ENCODE measurements around the gene CTTN. TPM values are rescaled to one million over a fixed set of nuclear protein-coding genes. Genes with fewer than 3 reads are reported as not detected.

Gene CTTN
- total and polyA plus RNA-seq, 9 of the 15 experiments (the other 6 are each of a cell fraction or from before 2014, with no cell fraction given), result 9.9 to 158 (median 99.7) TPM

DNA sequence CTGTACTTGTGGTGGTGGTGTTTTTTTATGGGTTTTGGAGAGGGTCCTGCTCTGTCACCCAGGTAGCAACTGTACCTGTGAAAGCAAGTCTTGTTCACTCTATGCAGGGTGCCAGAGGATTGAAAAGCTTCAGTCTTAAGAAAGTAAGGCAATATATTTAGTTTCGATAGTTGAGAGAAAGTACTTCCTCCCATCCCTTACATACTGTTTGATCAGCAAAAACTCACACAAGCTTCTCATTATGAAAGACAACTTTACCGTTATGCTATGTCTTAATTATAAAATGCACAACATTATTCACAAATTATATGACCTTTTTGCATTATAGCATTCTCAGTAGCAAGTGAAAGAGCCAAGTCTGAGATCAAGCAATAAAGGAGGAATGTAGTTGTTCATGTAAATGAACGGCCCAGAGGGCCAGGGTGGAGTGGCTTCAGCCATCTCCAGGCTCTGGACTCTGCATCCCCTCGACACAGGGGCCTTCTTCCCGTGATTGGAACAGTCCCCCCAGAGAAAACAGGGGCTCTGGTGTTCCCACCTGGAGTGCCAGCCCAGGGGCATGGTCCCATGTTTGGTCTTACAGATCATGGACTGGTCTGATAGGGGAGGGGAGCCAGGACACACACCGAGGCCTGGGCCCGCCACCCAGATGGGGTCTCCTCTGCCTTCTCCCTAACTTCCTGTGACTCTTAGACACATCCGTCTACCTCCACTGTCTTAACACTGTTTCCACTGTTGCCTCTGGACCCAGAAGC is 38.7 kb upstream of the CTTN start:
- FAIRE-seq (no peak), ATAC-seq (no peak), DNase-seq (ENCODE audit: extremely low read depth in 1 of 4, low spot score in 3 of 4) (no peak)
- H3K27ac ChIP-seq (ENCODE audit: extremely low read depth, low read depth, low read length), result no peak overlapping the region
- 0 out of 2 replicates have a peak, but pooled peaks cover 3% of the 10 kb centered on the region for H4K20me1 ChIP-seq (replicated peaks; ENCODE audit: control insufficient read depth, insufficient read depth, low read length)
- H2AFZ ChIP-seq (ENCODE audit: low read depth, low read length), result no peak overlapping the region
- no TSS peak for BruUV-seq (replicated peaks)
- peaks cover 88% of the 10 kb centered on the region for H3K36me3 ChIP-seq (ENCODE audit: control insufficient read depth, insufficient read depth, low read length)
- H3K27me3 ChIP-seq (ENCODE audit: control insufficient read depth in 2 of 2, insufficient read depth in 2 of 2, low read length in 2 of 2), result no peaks in the 10 kb centered on the region
- ChIA-PET CTCF (ENCODE audit: low intra/inter-chr PET ratio) (no interaction called here), POLR2A (no interaction called here)
- 89% methylated on average over 8 of the region's 8 CpGs for WGBS (ENCODE audit: insufficient coverage, low coverage, missing lambda C conversion rate)
- H3K9ac ChIP-seq (ENCODE audit: insufficient read depth in 1 of 2, low read depth in 2 of 2, low read length in 2 of 2), result no peak overlapping the region
- no peaks in the 10 kb centered on the region for H3K9me1 ChIP-seq (ENCODE audit: control insufficient read depth, insufficient read depth, low read length)
- no peaks in the 10 kb centered on the region for H3K4me1 ChIP-seq (replicated peaks in 1 of 2; ENCODE audit: control insufficient read depth in 2 of 2, insufficient read depth in 2 of 2, low read length in 2 of 2)
- in situ Hi-C loops (cut with MboI) (no loop called here), intact Hi-C loops (cut with micrococcal nuclease) (no loop called here)
- H3K4me2 ChIP-seq (ENCODE audit: insufficient read depth, low read length), result no peak overlapping the region
- no peaks in the 10 kb centered on the region; the same call in 1 of the 2 replicates for H3K9me3 ChIP-seq (replicated peaks; ENCODE audit: control insufficient read depth, insufficient read depth, low read depth, low read length)
- H3K4me3 ChIP-seq, result no peak overlapping the region
- TF ChIP-seq ZNF316 (IDR thresholded peaks at IDR 0.05) (peak; percentile 50), SLC30A9 (CRISPR knock-in tag; IDR thresholded peaks at IDR 0.05) (no peak)
- H3K79me2 ChIP-seq (ENCODE audit: control insufficient read depth, insufficient read depth, low read length), result no peaks in the 10 kb centered on the region

DNA sequence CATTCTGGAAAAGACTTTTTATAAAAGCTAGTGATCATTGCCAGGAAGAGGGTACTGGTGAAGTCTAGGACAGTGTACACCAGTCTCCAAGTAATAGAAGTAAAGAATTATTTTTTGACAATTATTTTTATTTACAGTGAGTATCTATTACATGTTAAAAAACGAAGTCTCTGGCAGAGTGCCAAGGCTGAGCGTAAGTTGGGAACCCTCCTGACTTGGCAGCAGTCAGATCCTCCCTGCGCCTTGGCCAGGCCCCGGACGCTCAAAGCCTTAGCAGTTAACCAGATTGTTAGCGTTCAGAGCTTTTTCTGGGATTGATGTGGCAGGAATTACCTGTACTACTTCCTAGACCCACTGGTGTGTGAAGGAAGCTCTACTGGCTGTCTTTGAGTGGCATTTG is 38.1 kb upstream of the CTTN start:
- intact Hi-C loops (cut with micrococcal nuclease) (no loop called here), in situ Hi-C loops (cut with MboI) (no loop called here)
- Histone ChIP-seq H3K9me1 (ENCODE audit: control insufficient read depth, insufficient read depth, low read length) (no peaks in the 10 kb centered on the region), H3K79me2 (ENCODE audit: control insufficient read depth, insufficient read depth, low read length) (no peaks in the 10 kb centered on the region), H3K4me3 (no peak overlapping the region), H3K9ac (ENCODE audit: insufficient read depth in 1 of 2, low read depth in 2 of 2, low read length in 2 of 2) (no peak overlapping the region), H3K9me3 (replicated peaks; ENCODE audit: control insufficient read depth, insufficient read depth, low read depth, low read length) (no peaks in the 10 kb centered on the region; the same call in 1 of the 2 replicates), H2AFZ (ENCODE audit: low read depth, low read length) (no peak overlapping the region), H3K4me1 (replicated peaks in 1 of 2; ENCODE audit: control insufficient read depth in 2 of 2, insufficient read depth in 2 of 2, low read length in 2 of 2) (no peaks in the 10 kb centered on the region), H3K4me2 (ENCODE audit: insufficient read depth, low read length) (no peak overlapping the region), H3K36me3 (ENCODE audit: control insufficient read depth, insufficient read depth, low read length) (peaks cover 89% of the 10 kb centered on the region), H3K27me3 (ENCODE audit: control insufficient read depth in 2 of 2, insufficient read depth in 2 of 2, low read length in 2 of 2) (no peaks in the 10 kb centered on the region), H3K27ac (ENCODE audit: extremely low read depth, low read depth, low read length) (no peak overlapping the region), H4K20me1 (replicated peaks; ENCODE audit: control insufficient read depth, insufficient read depth, low read length) (0 out of 2 replicates have a peak, but pooled peaks cover 3% of the 10 kb centered on the region)
- WGBS (ENCODE audit: insufficient coverage, low coverage, missing lambda C conversion rate), result 86% methylated on average over 5 of the region's 6 CpGs
- DNase-seq (ENCODE audit: extremely low read depth in 1 of 4, low spot score in 3 of 4) (no peak), FAIRE-seq (no peak), ATAC-seq (no peak)
- ChIA-PET POLR2A (interaction anchor here (1.1 kb wide), 1 partner anchor 34 kb away, joined by 3 read pairs; no protein-coding TSS in a partner anchor), CTCF (ENCODE audit: low intra/inter-chr PET ratio) (no interaction called here)
- BruUV-seq (replicated peaks), result no TSS peak
- TF ChIP-seq SAFB (IDR thresholded peaks at IDR 0.05; ENCODE audit: borderline replicate concordance, low read depth, low read length) (no peak), ZNF134 (CRISPR knock-in tag; conservative IDR thresholded peaks at IDR 0.05) (no peak), NFIC (IDR thresholded peaks at IDR 0.05) (peak; percentile 88), NFIX (CRISPR knock-in tag; IDR thresholded peaks at IDR 0.05; ENCODE audit: low read depth) (peak; percentile 63)
- TF ChIP-seq, protein P1, sequence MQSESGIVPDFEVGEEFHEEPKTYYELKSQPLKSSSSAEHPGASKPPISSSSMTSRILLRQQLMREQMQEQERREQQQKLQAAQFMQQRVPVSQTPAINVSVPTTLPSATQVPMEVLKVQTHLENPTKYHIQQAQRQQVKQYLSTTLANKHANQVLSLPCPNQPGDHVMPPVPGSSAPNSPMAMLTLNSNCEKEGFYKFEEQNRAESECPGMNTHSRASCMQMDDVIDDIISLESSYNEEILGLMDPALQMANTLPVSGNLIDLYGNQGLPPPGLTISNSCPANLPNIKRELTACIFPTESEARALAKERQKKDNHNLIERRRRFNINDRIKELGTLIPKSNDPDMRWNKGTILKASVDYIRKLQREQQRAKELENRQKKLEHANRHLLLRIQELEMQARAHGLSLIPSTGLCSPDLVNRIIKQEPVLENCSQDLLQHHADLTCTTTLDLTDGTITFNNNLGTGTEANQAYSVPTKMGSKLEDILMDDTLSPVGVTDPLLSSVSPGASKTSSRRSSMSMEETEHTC (IDR thresholded peaks at IDR 0.05), result no peak
- TF ChIP-seq, protein P2, sequence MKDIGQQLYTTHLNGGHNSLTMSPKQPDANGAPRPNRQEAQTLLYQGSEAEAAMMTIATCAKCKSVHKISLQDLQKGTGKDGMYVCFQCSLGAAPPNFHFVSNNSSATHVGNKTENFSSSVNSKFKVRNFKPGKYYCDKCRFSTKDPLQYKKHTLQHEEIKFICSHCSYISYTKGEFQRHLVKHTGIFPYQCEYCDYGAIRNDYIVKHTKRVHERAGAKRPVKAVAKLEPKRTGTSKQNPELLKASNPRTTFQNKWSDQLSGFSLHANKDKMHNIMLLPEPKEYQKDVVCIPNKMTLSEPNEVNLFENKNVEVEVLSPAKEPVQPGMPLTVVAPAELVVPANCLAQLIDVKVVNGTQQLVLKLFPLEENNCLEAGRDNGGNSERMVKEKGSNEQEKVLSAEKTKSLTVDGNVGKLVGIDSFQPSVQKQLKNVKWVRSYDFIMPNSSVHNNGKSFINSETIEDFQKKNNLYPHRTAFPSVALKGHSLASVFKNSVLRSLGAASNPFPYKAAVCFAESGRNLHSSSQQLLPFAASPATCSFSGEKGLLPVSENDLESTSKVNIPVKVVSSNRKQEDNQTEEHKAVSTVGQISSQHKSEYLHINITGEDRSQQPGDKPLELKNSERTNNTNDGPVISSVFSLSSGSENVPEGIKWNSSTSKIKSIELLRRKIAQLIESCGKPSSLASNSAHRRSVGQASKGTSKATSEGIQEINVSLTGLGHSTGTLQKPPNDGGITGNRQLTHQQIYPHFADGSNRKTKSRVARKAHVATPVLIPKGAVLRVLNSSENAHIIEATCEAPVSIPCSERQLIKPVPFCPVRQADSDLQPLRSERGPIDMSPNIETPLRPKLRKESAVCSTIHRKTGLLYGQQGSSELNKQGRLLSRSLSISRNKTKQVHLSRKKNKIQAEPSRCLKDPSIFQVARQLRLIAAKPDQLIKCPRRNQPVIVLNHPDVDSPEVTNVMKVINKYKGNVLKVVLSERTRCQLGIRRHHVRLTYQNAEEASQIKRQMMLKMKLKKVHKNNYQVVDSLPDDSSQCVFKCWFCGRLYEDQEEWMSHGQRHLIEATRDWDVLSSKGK (CRISPR knock-in tag; IDR thresholded peaks at IDR 0.05), result no peak
- TF ChIP-seq, protein P3, sequence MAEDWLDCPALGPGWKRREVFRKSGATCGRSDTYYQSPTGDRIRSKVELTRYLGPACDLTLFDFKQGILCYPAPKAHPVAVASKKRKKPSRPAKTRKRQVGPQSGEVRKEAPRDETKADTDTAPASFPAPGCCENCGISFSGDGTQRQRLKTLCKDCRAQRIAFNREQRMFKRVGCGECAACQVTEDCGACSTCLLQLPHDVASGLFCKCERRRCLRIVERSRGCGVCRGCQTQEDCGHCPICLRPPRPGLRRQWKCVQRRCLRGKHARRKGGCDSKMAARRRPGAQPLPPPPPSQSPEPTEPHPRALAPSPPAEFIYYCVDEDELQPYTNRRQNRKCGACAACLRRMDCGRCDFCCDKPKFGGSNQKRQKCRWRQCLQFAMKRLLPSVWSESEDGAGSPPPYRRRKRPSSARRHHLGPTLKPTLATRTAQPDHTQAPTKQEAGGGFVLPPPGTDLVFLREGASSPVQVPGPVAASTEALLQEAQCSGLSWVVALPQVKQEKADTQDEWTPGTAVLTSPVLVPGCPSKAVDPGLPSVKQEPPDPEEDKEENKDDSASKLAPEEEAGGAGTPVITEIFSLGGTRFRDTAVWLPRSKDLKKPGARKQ (CRISPR knock-in tag; IDR thresholded peaks at IDR 0.05), result no peak

Data from K562 (cell line).